ENCODE data around the gene GSTT2B.
A peak's percentile ranks its signal among the peaks of the same experiment; 100 is the strongest.
"Not testable (repeated sequence)": the region's sequence is repeated elsewhere in the genome, so short reads cannot be mapped to it uniquely, and the experiment has no call there.

GSTT2B gene

DNA sequence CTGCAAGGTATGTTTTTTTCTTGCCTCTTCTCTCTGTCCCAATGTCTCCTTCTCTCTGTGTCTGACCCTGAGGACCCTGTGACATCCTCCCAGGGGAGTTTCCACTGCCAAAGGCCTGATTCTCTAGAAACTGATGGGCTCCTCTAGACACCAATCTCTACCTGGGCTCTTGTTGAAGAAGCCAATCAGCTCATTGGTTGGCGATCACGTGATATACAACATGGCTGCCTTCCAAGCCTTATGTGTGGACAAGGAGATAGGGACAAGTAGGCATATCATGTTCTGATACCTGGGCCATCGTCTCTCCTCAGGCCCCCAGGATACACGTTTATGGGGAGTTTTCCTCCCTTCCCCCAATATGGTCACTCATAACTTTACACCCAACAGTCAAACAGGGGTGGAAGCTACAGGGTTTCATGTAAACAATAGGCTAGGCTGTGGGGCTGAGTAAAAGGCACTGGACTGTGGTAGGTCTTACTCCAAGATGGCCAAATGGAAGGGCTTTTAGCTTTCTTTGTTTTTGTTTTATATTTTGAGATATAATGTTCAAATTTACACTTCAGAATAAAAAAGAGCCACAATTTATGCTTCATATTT lies 32.7 kb upstream of the GSTT2B start:
- not testable (repeated sequence) for H3K27me3 ChIP-seq (ENCODE audit: control insufficient read depth in 1 of 2, insufficient read depth in 1 of 2, low read length in 2 of 2); H2AFZ ChIP-seq (ENCODE audit: low read depth, low read length); H3K4me2 ChIP-seq (ENCODE audit: low read length, poor library complexity, severe bottlenecking); H3K79me1 ChIP-seq (replicated peaks; ENCODE audit: low read length, poor library complexity, severe bottlenecking); H3K27ac ChIP-seq (ENCODE audit: low read length, poor library complexity, severe bottlenecking); H3K4me3 ChIP-seq (ENCODE audit: insufficient read depth in 1 of 2, low read depth in 1 of 2, low read length in 2 of 2); H2BK5ac ChIP-seq (ENCODE audit: low read depth, low read length, poor library complexity, severe bottlenecking); H4K91ac ChIP-seq (ENCODE audit: low read length); H4K8ac ChIP-seq (ENCODE audit: low read length); H3K36me3 ChIP-seq (ENCODE audit: control insufficient read depth in 1 of 2, insufficient read depth in 2 of 2, low read depth in 1 of 2, low read length in 2 of 2); H3K14ac ChIP-seq (ENCODE audit: low read length in 2 of 2); DNase-seq; H3K9me3 ChIP-seq (ENCODE audit: control insufficient read depth, low read length); H3K4ac ChIP-seq (ENCODE audit: low read depth in 1 of 2, low read length in 2 of 2); H3K4me1 ChIP-seq (ENCODE audit: control insufficient read depth, insufficient read depth, low read depth, low read length); H2BK120ac ChIP-seq (ENCODE audit: low read depth, low read length); H2BK15ac ChIP-seq (ENCODE audit: low read depth, poor library complexity, severe bottlenecking); H3K23ac ChIP-seq (ENCODE audit: low read length in 2 of 2); H3K9ac ChIP-seq (ENCODE audit: low read length); H2AK5ac ChIP-seq (ENCODE audit: low read length, severe bottlenecking); H3K18ac ChIP-seq (ENCODE audit: low read depth in 1 of 2, low read length in 2 of 2); H2BK12ac ChIP-seq (ENCODE audit: low read length in 2 of 2)
- WGBS: 74% methylated on average over 2 of the region's 4 CpGs

- not testable (repeated sequence) for H3K4me3 ChIP-seq (ENCODE audit: insufficient read depth in 1 of 2, low read depth in 1 of 2, low read length in 2 of 2); H4K91ac ChIP-seq (ENCODE audit: low read length); H3K9me3 ChIP-seq (ENCODE audit: control insufficient read depth, low read length); H3K14ac ChIP-seq (ENCODE audit: low read length in 2 of 2); H3K4me1 ChIP-seq (ENCODE audit: control insufficient read depth, insufficient read depth, low read depth, low read length); H3K27me3 ChIP-seq (ENCODE audit: control insufficient read depth in 1 of 2, insufficient read depth in 1 of 2, low read length in 2 of 2); H3K18ac ChIP-seq (ENCODE audit: low read depth in 1 of 2, low read length in 2 of 2); H3K79me1 ChIP-seq (replicated peaks; ENCODE audit: low read length, poor library complexity, severe bottlenecking); H2BK12ac ChIP-seq (ENCODE audit: low read length in 2 of 2); H3K9ac ChIP-seq (ENCODE audit: low read length); H2AK5ac ChIP-seq (ENCODE audit: low read length, severe bottlenecking); H3K4me2 ChIP-seq (ENCODE audit: low read length, poor library complexity, severe bottlenecking); H2AFZ ChIP-seq (ENCODE audit: low read depth, low read length); H3K23ac ChIP-seq (ENCODE audit: low read length in 2 of 2); H3K4ac ChIP-seq (ENCODE audit: low read depth in 1 of 2, low read length in 2 of 2); H2BK120ac ChIP-seq (ENCODE audit: low read depth, low read length); H4K8ac ChIP-seq (ENCODE audit: low read length); H3K36me3 ChIP-seq (ENCODE audit: control insufficient read depth in 1 of 2, insufficient read depth in 2 of 2, low read depth in 1 of 2, low read length in 2 of 2); H2BK5ac ChIP-seq (ENCODE audit: low read depth, low read length, poor library complexity, severe bottlenecking); H2BK15ac ChIP-seq (ENCODE audit: low read depth, poor library complexity, severe bottlenecking); H3K27ac ChIP-seq (ENCODE audit: low read length, poor library complexity, severe bottlenecking); DNase-seq
- WGBS: no CpG with 5 or more reads among the region's 2 CpGs
These were observed 32.1 kb upstream of the GSTT2B start for GRCh38 chr22:23993080-23993479.

GRCh38 chr22:23989583-23990244 lies 28.7 kb upstream of the GSTT2B start:
- not testable (repeated sequence) for H3K18ac ChIP-seq (ENCODE audit: low read depth in 1 of 2, low read length in 2 of 2); H3K27ac ChIP-seq (ENCODE audit: low read length, poor library complexity, severe bottlenecking); H2BK15ac ChIP-seq (ENCODE audit: low read depth, poor library complexity, severe bottlenecking); H3K4me3 ChIP-seq (ENCODE audit: insufficient read depth in 1 of 2, low read depth in 1 of 2, low read length in 2 of 2); H2AK5ac ChIP-seq (ENCODE audit: low read length, severe bottlenecking); H3K4ac ChIP-seq (ENCODE audit: low read depth in 1 of 2, low read length in 2 of 2); H3K4me2 ChIP-seq (ENCODE audit: low read length, poor library complexity, severe bottlenecking); H2BK12ac ChIP-seq (ENCODE audit: low read length in 2 of 2); H2BK5ac ChIP-seq (ENCODE audit: low read depth, low read length, poor library complexity, severe bottlenecking); H4K8ac ChIP-seq (ENCODE audit: low read length); H2BK120ac ChIP-seq (ENCODE audit: low read depth, low read length); H3K27me3 ChIP-seq (ENCODE audit: control insufficient read depth in 1 of 2, insufficient read depth in 1 of 2, low read length in 2 of 2); H3K4me1 ChIP-seq (ENCODE audit: control insufficient read depth, insufficient read depth, low read depth, low read length); H2AFZ ChIP-seq (ENCODE audit: low read depth, low read length); H3K79me1 ChIP-seq (replicated peaks; ENCODE audit: low read length, poor library complexity, severe bottlenecking); H3K14ac ChIP-seq (ENCODE audit: low read length in 2 of 2); H4K91ac ChIP-seq (ENCODE audit: low read length); H3K9ac ChIP-seq (ENCODE audit: low read length); H3K36me3 ChIP-seq (ENCODE audit: control insufficient read depth in 1 of 2, insufficient read depth in 2 of 2, low read depth in 1 of 2, low read length in 2 of 2); H3K23ac ChIP-seq (ENCODE audit: low read length in 2 of 2); H3K9me3 ChIP-seq (ENCODE audit: control insufficient read depth, low read length)
- WGBS: 86% methylated on average over 1 of the region's 3 CpGs
- DNase-seq: peak; percentile 31

DNA sequence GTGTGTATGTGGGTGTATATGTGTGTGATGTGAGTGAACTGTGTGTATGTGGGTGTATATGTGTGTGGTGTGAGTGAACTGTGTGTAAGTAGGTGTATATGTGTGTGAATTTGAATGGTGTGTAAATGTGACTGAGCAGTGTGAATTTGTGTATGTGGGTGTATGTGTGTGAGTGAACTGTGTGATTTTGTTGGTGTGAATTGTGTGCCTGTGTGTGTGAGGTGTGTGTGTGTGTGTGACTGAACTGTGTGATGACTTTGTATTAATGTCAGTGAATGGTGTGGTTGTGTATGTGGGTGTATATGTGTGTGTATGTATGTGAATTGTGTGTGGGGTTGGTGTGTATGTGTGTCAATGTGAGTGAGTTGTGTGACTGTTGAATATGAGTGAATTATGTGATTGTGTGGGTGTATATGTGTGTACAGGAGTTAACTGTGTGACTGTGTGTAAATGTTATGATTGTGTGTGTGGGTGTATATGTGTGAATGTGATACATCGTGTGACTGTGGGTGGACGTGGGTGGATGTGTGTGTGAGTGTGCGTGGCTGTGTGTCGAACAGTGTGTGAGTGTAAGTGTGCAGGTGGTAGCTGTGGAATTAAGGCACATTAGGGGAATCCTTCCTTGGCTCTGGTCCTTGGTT lies 25.7 kb upstream of the GSTT2B start:
- H3K9me3 ChIP-seq (ENCODE audit: control insufficient read depth, low read length); H3K14ac ChIP-seq (ENCODE audit: low read length in 2 of 2); H2BK15ac ChIP-seq (ENCODE audit: low read depth, poor library complexity, severe bottlenecking); H3K27ac ChIP-seq (ENCODE audit: low read length, poor library complexity, severe bottlenecking); H2BK120ac ChIP-seq (ENCODE audit: low read depth, low read length); H2AFZ ChIP-seq (ENCODE audit: low read depth, low read length); H3K4me2 ChIP-seq (ENCODE audit: low read length, poor library complexity, severe bottlenecking); H2AK5ac ChIP-seq (ENCODE audit: low read length, severe bottlenecking); DNase-seq; H2BK5ac ChIP-seq (ENCODE audit: low read depth, low read length, poor library complexity, severe bottlenecking); H3K4me1 ChIP-seq (ENCODE audit: control insufficient read depth, insufficient read depth, low read depth, low read length); H3K36me3 ChIP-seq (ENCODE audit: control insufficient read depth in 1 of 2, insufficient read depth in 2 of 2, low read depth in 1 of 2, low read length in 2 of 2); H3K23ac ChIP-seq (ENCODE audit: low read length in 2 of 2); H2BK12ac ChIP-seq (ENCODE audit: low read length in 2 of 2); H3K18ac ChIP-seq (ENCODE audit: low read depth in 1 of 2, low read length in 2 of 2); H4K8ac ChIP-seq (ENCODE audit: low read length); H3K79me1 ChIP-seq (replicated peaks; ENCODE audit: low read length, poor library complexity, severe bottlenecking); H3K4ac ChIP-seq (ENCODE audit: low read depth in 1 of 2, low read length in 2 of 2); H4K91ac ChIP-seq (ENCODE audit: low read length); H3K27me3 ChIP-seq (ENCODE audit: control insufficient read depth in 1 of 2, insufficient read depth in 1 of 2, low read length in 2 of 2); H3K4me3 ChIP-seq (ENCODE audit: insufficient read depth in 1 of 2, low read depth in 1 of 2, low read length in 2 of 2); H3K9ac ChIP-seq (ENCODE audit: low read length): not testable (repeated sequence)
- WGBS: 95% methylated on average over 4 of the region's 4 CpGs

All from mesenchymal stem cell (in vitro differentiated cells and primary cell).